GM12892 (cell line): ENCODE data around the gene SUGCT.

Experiments used
- POLR2A ChIP-seq: IDR thresholded peaks from 2 replicates; pipeline ENCODE4 v1.6.1; 2011; ENCODE audit warnings: low read depth, low read length, control low read depth
- TAF1 ChIP-seq: IDR thresholded peaks from 2 replicates; pipeline ENCODE4 v1.6.1; 2011; ENCODE audit warnings: low read depth, mild to moderate bottlenecking, control low read depth, low read length, borderline replicate concordance

DNA sequence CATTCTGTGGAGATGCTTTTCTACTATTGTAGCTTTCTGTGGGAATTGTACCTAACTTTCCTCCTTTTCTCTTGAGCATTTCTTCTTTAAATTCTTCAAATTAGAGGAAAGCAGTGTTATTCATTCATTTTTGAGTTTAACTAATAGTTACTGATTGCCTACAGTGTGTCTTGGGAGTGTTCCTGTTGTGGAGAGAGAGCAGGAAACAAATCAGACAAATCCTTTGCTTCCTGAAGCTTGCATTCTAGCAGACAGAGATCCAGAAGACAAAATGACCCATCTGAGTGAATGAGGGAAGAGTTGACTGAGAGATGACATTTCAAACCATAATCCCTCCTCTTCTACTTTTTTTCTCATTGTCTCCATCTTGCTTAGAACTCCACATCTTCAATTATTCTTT, 170.4 kb downstream of the SUGCT start:
- TF ChIP-seq POLR2A (no peak), TAF1 (no peak)
